HG03097 (cell line): ENCODE results near the gene NR6A1.
"Not testable (repeated sequence)": the region's sequence is repeated elsewhere in the genome, so short reads cannot be mapped to it uniquely, and the experiment has no call there.

Experiments
- ATAC-seq: cut with Tn5 transposase; IDR thresholded peaks from one replicate; pipeline ENCODE4 v1.9.1; 2021; ENCODE audit not compliant: unreplicated experiment, low FRiP score

The NR6A1 gene

DNA sequence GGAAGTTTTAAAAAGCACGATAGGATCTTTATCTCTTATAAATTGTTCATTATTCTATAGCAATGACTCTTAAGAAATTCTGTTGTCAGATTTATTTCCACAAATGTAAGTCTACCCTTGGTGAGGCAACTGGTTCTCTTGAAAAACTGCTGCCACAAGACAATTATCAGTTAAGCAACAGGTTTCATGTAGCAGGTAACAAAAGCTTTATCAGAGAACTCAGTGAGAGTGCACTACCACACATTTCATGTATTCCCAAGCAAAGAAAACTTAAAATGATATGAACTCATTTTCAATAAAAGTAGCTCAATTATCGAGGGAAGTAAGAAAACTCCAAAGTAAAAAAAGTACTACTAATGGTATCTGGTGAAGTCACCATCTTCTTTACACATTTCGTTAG is 9.4 kb downstream of the NR6A1 start:
- no peak for ATAC-seq

DNA sequence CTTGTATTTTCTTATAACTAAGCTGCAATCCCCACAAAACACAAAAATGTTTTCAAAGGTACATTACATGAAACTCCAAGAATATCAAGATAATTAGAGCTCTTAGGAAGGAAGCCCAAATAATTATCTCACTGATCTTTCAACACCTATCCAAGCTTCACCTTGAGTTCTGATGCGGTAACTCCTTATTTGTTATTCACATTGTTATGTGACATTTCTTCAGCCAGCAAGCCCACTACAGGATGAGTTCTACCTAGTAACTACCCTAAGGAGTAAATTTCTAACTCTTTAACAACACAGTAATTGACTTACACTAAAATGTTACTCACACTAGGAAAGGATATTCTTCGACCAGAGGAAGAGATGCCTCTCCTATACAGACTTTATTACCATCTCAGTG is 9.9 kb downstream of the NR6A1 start:
- ATAC-seq: no peak

DNA sequence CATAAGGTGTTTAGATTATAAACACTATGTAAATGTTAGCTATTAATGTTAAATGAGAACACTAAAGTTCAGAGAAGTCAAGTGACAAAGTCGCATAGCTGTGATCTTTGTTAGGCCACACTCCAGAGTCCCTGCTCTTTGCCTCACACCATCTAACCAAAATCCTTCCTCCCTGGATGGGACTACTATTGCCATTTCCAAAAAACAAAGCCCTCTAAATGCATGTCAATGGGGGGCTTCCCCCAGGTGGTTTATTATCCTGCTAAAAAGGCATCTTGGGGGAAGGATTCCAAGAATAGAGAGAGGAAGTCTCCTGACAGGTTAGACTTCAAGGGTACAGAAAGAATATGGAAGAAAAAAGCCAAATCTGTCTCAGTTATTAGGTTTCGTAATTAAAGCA is 10.4 kb downstream of the NR6A1 start:
- no peak for ATAC-seq

DNA sequence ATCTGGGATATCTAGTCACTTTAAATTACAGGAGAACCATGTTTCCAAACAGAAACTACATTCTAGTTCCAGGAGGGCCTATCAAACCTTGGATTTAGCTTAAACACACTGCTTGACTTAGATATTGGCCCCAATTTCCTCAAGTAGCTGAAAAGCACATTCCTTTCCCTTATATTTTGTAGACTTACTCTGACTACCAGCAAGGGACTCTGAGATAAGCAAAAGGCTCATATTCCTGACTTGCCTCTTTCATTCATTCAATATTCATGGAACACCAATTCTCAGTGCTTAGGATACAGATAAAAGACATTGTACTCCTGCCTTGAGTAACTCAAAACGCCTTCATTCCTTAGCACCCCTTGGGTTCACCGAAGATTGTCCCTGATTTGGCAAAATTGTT is 11.8 kb downstream of the NR6A1 start:
- ATAC-seq: no peak

DNA sequence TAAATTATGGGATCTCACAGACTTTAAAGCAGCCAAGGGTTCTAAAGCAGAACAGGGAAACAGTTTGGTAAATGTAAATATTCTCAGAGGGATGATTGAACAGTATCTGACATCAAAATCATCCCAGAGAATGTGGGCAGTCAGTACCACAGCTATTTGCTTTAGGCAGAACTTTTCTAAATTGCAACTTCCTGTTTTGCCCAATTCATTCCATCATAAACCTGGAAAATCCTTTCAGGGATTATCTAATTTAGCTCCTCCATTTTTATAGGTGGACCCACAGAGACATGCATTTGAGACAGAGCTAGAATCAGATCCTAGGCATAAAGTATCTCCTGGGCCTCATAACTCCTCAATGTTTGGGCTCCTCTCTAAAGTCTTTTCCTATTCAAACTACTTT is 12.4 kb downstream of the NR6A1 start:
- no peak for ATAC-seq

DNA sequence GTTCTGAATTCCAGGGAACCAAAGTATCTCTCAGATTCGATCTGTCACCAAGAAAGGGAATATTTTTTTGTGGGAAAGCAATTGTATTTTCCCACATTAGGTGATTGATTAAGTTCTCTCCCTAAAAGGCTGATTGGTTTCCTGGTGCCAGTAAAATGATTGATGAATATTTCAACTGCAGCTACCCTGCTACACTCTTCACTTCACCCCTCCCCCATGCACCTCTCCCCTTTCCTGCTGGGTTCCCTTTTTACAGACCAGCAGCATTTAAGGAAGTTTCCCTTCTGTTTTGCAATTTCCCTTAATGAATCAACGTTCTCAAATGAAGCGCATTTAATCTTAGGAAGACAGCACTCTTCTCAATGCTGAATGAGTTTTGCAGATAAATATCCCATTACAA is 13.1 kb downstream of the NR6A1 start:
- no peak for ATAC-seq

DNA sequence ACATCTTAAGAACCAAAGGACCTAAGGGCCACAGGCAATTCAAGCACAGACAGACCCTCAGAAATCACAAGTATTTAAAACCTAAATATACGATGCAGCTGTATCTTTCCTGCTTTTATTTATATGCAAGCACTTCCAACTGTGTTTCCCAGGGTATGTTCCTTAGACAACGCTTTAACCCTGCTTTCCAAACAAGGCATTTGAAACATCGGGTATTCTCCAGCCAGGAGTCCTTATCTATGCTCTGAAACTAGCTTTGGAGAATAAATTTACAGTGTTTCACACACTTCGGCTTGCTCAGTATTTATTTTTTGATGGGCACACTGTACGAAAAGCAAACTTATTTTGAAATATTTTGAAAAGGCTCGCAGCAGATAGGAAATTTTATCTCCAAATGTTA is 13.5 kb downstream of the NR6A1 start:
- no peak for ATAC-seq

DNA sequence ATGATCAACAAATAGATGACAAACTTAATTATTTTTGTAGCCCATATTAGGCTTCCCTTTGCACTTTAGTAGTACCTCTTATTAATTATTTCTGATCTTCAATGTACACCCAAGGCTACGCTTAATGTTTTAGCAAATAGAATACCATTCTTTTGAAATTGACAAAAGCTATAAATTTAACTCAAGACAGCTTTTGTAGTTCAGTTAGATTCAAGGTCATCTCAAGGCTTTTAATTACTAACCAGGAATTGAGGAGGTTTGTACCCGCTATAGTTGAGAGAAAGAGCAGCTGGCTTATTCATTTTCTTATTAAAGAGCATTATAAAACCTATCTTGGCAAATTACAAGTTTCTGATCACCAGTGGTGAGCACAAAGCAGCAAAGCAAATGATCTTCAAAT is 15.1 kb downstream of the NR6A1 start:
- no peak for ATAC-seq

DNA sequence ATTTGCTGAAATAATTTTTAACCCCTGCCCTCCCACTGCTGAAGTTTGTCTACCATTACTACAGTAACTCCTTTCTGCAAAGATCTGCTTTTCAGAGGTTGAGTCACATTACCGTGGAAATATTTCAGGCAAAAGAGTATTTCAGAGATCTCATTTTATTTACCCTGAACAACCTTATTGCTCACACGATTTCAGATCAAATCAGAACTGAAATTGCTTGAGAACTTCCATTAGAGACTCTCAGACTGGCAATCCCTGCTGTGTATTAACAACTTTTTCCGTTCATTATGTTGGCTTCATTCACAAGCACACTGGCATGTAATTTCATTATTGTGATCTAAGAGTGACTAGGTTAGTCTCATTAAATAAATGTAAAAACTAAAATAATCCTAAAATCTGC is 16.1 kb downstream of the NR6A1 start:
- ATAC-seq: no peak

DNA sequence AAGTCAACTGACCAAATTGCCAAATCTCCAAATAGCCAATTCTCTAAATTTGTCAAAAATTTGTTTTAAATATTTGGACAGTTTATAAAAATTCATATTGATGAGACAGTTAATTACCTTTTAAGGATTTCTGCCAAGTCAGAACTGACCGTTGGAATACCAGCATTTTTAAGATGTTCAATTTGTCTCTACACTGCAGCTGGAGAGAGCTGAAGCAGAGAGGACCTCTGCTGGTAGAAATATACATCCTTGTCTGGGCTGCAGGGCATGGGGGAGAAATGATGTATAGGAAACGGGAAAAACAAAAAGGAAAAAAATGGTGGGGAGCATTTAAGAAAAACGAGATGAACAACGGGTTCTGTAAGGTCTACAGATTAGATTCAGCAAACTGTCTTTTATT is 16.8 kb downstream of the NR6A1 start:
- no peak for ATAC-seq

DNA sequence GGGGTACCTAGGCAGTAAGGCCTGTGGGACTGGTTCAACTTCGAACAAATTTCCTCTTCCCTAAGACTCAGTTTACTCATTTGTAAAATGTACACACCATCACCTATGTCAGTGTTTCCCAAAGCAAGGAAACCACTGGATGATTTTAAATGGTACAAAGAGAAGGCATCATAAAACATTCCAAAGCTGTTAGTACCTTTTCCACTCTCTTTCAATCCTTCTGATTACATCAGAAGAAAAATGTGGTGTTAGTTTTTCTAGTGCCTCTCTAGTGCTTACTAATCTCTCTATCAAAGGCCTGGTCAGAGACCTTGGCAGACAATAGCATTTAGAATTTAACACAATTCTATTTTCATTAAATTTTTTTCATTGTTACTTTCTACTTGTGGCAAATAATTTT is 18.1 kb downstream of the NR6A1 start:
- ATAC-seq: no peak

DNA sequence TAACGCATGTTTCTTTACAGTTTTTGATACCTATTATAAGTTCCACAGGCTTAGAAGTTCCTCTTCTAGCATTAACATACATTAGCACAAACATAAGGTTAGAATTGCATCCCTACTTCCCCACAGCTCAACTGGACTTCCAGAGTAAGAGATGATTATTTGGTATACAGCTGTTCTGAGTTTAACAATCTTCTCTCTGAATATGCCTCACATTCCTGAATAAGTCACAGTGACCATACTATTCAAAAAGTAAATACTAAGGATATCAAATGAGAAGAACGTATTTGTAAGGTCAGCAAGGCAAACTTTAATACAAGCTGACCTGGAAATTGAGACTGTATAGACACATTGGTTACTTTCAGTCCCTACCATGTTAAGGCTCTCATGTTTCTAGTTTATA is 21.3 kb downstream of the NR6A1 start:
- ATAC-seq: no peak

DNA sequence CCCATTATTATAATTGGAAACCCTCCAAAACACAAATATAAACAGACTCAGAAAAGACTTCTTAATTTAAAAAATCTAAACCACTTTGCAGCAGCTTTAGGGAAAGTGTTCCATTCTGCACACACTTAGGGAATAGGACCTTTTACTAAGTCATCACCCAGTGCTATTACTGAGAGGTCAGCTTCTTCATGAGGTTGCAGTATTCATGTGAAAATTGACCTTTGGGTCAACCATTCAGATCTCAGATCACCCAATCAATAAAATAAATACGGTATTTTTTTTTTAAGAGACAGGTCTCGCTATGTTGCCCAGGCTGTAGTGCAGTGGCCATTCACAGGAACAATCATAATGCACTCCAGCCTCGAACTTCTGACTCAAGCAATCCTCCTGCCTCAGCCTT is 21.8 kb downstream of the NR6A1 start:
- ATAC-seq: no peak

DNA sequence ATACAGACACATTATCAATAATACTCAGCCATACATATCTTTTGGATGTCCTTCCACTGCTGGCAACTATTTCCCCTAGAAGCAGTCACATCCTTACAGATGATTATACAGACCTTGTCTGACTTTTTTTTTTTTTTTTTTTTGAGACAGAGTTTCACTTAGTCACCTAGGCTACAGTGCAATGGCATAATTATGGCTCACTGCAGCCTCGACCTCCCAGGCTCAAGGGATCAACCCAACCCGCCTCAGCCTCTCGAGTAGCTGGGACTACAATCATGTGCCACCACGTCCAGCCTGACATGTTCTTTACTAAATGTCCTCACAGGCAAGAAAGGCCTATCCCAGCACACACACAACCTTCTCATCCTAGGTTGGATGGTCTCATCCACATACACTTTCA is 24.0 kb downstream of the NR6A1 start:
- no peak for ATAC-seq

DNA sequence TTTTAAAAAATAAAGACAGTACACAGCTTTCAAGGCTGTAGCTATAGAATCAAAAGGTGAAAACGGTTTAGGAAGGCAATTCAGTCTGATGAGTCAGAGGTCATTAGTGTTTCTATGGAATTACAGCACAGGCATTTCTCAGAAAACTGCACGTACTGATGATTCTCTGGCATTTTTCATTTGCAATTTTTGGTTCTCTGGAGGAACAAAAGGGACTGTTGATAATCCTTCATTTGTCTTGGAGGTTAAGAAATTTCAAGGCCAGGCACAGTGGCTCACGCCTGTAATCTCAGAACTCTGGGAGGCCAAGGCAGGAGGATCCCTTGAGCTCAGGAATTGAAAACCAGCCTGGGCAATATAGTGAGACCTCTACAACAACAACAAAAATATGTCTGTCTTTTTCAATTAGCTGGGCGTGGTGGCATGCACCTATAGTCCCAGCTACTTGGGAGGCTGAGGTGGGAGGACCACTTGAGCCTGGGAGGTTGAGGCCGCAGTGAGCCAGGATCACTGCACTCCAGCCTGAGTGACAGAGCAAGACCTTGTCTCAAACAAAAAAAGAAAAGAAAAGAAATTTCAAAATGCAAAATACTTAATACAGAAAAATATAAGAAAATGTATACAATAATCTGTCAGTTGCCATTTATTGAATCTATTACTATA is 27.3 kb downstream of the NR6A1 start:
- ATAC-seq: no peak

DNA sequence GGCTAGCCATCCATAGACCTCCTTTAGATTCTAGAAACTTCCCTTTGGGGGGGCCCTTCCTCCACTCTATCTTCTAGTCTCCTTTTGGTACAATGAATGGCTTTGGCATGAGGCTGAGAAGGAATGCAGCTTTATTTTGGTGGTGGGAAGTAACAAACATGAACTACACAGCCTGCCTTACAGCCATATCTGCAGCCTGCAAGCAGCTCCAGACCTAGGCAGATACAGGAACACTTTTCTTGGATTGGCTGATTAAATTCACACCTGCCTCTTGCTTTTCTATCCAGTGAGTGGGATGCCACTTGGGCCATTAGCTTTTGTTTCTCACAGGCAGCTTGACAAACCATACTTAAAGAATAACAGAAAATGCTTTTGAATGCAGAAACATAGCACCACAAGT is 28.2 kb downstream of the NR6A1 start:
- ATAC-seq: no peak

DNA sequence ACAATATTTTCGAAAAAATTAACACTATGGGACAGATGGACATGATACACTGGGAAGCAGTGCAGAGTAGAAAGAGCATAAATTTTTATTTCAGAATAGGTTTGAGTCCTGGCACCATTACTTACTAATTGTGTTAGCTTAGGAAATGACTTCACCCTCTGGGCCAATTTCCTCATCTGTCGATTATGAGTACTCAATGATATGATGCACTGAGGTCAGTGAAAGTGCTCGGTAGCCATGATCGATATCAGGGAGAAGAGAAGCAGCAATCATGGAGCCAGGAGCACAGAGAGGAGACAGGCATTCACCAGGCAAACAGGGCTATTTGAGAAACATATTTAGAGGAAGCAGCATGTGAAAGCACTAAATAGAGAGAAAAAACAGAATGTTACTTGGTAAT is 29.4 kb downstream of the NR6A1 start:
- no peak for ATAC-seq

DNA sequence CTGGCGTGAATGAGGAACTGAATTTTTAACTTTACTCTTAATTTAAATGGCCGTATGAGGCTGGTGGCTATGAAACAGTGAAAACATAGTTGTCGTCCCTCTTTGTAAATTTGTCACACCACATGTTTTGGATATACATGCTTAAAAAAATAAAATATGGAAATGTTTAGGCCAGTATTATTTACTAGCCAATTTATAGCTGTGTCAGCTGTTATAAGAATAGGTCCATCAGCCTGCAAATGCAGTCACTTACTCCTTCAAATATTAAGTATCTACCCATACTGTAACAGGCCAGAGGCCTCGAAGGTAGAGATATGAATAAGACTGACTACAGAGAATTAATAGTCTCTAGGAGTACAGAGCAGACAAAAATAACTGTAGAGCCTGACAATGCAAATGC is 30.0 kb downstream of the NR6A1 start:
- ATAC-seq: no peak

DNA sequence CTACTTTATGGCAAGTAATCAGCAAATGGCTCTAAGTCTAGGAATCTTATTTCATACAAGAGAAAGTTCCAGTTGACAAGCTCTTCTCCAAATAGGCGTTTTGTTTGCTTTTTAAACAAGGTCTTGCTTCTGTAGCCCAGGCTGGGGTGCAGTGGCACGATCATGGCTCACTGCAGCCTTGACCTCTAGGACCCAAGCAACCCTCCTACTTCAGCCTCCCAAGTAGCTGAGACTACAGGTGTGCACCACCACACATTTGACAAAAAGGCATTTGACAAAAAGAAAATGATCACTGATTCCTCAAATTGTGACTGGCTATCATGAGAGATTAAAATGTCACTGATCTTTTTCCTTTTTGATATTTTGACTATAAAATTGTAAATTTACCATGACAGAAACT is 31.8 kb downstream of the NR6A1 start:
- no peak for ATAC-seq

DNA sequence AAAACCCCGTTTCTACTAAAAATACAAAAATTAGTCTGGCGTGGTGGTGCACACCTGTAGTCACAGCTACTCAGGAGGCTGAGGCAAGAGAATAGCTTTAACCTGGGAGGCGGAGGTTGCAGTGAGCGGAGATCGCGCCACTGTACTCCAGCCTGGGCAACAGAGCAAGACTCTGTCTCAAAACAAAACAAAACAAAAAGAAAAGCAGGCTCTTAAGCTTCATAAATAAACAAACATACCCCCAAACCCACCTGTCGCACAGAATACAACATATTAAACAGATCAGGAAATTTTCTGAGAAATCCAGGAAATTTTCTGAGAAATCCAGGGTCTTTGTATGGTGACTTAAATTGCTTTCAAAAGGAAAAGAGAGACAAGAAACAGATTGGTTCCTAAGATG is 33.0 kb downstream of the NR6A1 start:
- not testable (repeated sequence) for ATAC-seq

DNA sequence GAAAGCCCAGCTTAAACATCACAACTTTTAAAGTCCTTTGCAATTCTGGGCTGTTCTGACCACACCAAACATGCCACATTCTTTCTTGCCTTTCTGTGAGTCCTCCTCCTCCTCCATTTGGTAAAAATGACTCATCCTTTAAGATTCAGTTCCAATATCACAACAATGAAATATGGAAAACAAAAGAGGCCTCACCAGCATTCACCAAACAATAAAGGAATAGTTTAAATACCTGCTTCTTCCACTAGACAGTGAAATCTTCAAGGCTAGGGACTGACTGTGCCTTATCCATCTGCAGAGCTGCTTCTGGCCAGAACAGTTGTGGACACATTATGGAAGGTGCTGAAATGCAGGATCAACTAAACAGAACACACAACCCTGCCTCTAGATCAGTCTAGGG is 36.0 kb downstream of the NR6A1 start:
- ATAC-seq: no peak

DNA sequence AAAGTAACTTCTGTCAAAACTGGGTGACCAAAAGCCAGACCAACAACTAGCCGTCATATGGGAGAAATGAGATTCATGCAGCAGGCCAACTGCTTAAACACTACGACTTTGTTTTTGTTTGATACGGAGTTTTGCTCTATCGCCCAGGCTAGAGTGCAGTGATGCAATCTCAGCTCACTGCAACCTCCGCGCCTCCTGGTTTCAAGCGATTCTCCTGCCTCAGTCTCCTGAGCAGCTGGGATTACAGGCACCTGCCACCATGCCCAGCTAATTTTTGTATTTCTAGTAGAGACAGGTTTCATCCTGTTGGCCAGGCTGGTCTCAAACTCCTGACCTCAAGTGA is 36.4 kb downstream of the NR6A1 start:
- not testable (repeated sequence) for ATAC-seq

DNA sequence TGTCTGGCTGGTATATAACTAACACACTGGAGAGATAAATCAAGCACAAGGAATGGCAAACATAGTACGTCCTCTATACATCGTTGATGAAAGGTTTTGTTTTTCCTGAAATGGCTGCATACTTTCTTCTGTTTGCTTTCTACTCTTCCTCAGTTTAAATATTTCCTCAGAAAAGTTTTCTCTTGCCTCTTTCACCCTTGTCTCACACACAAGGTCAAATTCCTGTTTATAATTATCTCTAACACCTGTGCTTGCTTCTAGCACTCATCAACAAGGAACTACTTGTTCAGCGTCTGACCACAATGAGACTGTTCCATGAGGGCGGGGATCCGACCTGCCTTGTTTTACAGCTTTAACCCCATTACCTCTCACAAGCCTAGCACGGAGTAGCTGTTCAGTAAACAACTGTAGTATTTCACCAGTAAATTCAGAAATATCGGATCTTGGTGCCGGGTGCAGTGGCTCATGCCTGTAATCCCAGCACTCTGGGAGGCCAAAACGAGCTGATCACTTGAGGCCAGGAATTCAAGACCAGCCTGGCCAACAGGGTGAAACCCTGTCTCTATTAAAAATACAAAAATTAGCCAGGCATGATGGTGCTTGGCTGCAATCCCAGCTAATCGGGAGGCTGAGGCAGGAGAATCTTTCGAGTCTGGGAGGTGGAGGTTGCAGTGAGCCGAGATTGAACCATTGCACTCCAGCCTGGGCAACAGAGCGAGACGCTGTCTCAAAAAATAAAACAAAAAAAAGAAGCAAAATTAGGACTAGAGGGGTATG is 37.0 kb downstream of the NR6A1 start:
- ATAC-seq: no peak
